Measurements from ENCODE around the gene NLRP8.
"Not testable (repeated sequence)": the region's sequence is repeated elsewhere in the genome, so short reads cannot be mapped to it uniquely, and the experiment has no call there.

Gene NLRP8

DNA sequence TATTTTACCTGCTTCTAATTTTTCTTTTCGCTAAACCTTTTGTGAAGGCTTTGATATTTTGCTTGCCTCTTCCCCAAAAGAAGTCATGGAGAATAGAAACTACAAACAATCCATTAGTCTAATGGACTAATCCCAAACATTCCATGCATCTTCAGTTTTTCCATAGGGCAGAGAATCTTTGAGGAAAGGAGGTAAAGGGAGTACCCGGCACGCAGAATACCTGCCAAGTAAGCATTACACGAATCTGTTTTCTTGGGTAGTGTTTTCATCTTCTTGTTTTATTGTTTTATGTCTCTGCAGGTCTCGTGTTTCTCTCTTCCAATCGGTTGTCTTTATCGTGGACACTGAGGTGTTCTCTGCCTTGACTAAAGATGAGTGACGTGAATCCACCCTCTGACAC lies at the start of gene NLRP8:
Gene NLRP8, plus strand, starts transcription at position 301 of the 400 bp plus-strand sequence.
- no peak for DNase-seq

- no peak for DNase-seq
These were observed 48.7 kb upstream of the NLRP8 start for GRCh38 chr19:55898911-55899310.

DNA sequence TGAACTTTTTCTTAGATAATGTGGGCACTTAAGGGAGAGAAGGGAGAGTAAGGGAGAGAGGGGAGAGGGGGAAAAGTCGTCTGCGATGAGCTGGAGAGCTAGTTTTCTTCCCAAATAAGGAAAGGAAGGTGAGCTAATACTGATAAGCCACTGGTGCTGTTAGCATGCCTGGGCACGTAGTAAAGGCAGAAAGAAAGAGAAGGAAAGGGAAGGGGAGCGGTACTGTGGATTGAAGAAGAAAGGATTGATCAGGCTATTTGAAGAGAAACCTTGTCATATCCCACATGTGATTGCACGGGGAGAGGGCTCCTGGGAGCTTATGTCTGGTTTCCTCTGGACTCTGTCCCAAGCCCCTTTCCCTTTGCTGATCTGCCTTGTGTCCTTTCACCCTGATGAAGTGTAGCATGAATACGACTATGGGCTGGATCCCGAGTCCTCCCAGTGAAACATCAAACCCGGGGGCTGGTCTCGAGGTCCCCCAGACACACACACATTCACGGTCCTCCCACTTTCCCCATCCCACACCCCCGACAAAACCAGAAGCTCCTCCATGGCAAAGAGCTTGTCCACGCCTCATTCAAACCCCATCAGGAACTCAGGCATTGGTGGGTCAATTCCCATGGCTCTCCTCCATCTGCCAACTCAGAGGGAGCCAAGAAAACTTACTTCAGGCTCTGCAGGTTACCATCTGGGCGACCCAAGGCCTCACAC lies 46.1 kb upstream of the NLRP8 start:
- DNase-seq = no peak

GRCh38 chr19:55902080-55902751 lies 45.4 kb upstream of the NLRP8 start:
- no peak for DNase-seq

DNA sequence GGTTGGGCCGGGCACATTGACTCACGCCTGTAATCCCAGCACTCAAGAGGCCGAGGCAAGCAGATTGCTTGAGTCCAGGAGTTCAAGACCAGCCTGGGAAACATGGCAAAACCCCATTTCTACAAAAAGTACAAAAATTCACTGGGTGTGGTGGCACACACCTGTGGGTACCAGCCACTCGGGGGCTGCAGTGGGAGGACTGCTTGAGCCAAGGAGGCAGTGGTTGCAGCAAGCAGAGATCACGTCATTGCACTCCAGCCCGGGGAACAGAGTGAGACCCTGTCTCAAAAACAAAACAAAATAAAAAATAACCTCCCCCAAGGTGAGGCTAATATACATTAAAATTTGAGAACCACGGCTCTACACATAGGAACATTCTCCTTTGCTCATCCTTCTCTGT lies 40.3 kb upstream of the NLRP8 start:
- no peak for DNase-seq

- no peak for DNase-seq
These were observed 39.9 kb upstream of the NLRP8 start for GRCh38 chr19:55907746-55908145.

DNA sequence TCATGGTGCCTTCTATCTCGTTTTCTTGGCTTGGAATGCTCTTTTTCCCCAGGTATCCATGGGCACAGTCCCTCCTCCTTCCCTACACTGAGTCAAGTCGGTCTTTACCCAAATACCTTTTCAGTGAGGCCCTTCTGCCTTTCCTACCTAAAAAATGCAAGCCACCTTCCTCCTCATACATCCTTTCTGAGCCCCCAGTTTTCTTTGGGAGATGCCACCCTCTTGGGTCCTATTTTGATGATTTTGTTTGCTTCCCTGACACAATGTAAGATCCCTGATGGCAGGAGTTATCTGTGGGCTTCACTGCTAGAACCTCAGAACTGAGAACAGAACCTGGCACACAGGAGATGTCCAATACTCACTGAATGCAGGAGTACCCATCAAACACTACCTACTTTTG lies 37.8 kb upstream of the NLRP8 start:
- DNase-seq = no peak

DNA sequence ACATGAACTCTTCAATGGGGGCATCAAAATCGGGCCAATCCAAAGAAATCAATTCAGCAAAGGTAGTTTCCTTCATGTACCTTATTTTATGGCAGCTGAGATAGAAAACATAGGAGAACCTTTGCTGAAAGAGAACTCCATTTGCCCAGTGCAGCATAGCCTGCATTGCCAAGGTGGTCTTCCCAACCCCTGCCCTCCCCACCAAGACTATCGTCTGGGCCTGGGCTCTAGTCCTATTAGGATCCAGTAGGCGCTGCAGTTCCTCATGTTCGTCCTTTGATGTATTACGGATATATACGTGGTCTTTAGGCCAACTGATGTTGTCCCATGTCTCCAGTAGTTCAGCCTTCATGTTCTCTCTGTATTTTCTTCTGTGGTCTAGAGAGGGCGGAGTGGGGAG lies 34.7 kb upstream of the NLRP8 start:
- no peak for DNase-seq

DNA sequence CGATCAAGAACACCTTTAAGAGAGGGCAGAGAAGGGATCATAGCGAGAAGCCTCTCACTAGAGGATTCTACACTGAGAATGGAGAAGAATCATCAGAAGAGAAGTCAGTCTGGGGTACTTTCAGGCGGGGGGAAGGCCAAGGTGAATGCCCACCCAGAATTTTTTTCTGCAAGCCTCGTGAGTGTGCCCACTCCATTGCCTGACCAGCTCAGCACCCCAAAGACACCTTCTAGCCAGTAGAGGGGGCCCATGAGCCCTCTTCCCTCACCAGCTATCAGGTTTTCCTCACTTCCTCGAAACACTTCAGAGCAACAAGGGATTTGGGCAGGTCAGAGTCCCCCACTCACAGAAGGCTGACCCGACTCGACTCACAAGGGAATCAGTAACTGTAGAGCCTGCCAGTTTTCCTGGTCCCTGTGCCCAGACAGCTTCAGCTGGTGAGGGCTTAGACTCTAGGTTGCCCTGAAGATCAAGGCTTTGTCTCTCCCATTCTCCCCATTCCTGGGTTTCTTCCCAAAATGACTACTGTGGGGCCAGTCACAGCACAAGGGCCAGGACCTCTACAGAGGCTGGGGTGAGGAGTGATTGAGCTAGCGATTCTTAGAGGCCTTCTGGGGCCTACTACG lies 33.9 kb upstream of the NLRP8 start:
- no peak for DNase-seq

GRCh38 chr19:55923556-55923955 lies 24.1 kb upstream of the NLRP8 start:
- no peak for DNase-seq

- no peak for DNase-seq
These were observed 19.6 kb upstream of the NLRP8 start for GRCh38 chr19:55927991-55928390.

DNA sequence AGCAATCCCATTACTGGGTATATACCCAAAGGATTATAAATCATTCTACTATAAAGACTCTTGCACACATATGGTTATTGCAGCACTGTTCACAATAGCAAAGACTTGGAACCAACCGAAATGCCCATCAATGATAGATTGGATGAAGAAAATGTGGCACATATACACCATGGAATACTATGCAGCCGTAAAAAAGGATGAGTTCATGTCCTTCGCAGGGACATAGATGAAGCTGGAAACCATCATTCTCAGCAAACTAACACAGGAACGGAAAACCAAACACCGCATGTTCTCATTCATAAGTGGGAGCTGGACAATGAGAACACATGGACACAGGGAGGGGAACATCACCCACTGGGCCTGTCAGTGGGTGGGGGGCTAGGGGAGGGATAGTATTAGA lies 18.4 kb upstream of the NLRP8 start:
- DNase-seq = not testable (repeated sequence)

- DNase-seq = no peak
These were observed 16.6 kb upstream of the NLRP8 start for GRCh38 chr19:55930996-55931515.

DNA sequence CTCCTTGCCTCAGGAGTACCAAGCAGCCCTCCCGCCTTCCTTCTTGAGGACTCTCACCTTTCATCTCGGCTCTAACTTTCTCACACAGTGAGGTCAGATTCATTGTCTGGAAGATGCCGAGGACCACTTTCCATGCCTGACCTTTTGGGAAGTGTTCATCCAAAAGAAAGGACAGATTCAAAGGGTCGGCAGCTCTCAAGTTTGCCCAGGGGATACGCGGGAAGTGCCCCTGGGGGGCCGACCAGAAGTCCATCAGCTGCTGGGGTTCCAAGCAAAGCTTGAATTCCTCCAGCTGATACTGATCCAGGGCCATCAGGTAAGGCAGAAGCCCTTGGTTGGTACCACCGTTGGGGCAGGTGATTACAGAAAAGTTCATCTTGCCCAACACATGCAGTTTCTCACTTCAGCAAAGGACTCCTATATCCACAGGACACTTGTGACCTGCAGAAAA lies 15.7 kb upstream of the NLRP8 start, which contains the start of gene NLRP13:
Gene NLRP13, minus strand, starts transcription at position 401 of the 451 bp plus-strand sequence. Its CDS starts 25 bp downstream, at position 376.
- no peak for DNase-seq

- no peak for DNase-seq
These were observed 12.4 kb upstream of the NLRP8 start for GRCh38 chr19:55935206-55935605.

DNA sequence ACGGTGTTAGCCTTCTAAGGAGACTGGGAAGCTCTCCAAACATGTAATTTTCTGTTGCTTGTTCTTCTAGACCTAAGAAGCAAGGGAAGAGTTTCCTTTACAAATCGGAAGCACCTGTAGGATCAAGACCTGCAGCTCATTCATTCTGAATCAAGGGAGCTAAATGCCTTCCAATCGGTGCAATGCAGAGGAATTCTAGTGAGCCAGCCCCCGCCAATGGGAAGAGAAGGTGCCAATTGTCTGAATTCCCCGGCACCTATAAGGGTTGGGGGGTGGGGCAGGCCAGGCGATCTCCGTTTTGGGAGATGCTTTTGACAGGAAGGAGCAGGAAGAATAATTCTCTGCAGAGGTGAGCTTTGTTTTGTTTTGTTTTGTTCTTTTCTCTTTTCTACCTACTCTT lies 8.4 kb upstream of the NLRP8 start:
- no peak for DNase-seq

DNA sequence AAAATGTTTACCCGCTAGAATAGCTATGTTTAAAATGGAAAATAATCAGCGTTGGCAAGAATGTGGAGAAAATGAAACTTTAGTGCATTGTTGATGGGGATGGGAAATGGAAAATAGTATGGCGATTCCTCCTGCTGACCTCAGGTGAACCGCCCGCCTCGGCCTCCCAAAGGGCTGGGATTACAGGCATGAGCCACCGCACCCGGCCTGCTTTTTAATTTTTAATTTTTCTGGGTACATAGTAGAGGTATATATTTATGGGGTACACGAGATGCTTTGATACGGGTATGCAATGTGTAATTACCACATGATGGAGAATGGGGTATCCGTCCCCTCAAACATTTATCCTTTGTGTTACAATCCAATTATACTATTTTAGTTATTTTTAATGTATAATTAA lies 7.3 kb upstream of the NLRP8 start:
- DNase-seq = no peak

GRCh38 chr19:55950566-55950965 lies 2.9 kb downstream of the NLRP8 start:
- DNase-seq = not testable (repeated sequence)

DNA sequence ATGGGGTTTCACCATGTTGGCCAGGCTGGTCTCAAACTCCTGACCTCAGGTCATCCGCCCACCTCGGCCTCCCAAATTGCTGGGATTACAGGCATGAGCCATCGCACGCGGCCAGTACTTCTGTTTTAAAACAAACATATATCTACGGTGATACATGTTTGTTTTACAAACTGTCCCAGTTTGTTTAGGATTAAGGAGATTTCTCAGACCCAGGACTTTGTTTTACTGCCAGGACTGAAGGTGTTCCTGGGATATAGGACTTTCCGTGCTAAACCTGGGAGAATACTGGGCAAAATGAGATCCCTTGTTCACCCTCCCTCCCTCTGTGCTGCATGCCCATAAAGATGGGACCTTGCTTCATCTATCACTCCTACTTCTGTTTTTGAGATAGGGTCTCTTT lies 8.8 kb downstream of the NLRP8 start:
- no peak for DNase-seq

GRCh38 chr19:55958356-55958755 lies 10.7 kb downstream of the NLRP8 start:
- no peak for DNase-seq

GRCh38 chr19:55959996-55960675 lies 12.5 kb downstream of the NLRP8 start:
- no peak for DNase-seq

- no peak for DNase-seq
These were observed 14.6 kb downstream of the NLRP8 start for GRCh38 chr19:55962186-55962585.

GRCh38 chr19:55973982-55974381 lies 26.4 kb downstream of the NLRP8 start:
- no peak for DNase-seq

Data from right hindlimb (tissue), 1 donor.